HCT116 (cell line): ENCODE data around the gene HIPK2. TPM values are rescaled to one million over a fixed set of nuclear protein-coding genes. Genes with fewer than 3 reads are reported as not detected.

Source experiments
- ATAC-seq: fragments of 200-7000 bp; cut with Tn5 transposase; 2 replicates; pipeline ENCODE4 v1.9.1; 2020; ENCODE audit warnings: mild to moderate bottlenecking, moderate library complexity
- BruUV-seq: library from RNA; stranded (reverse); fragments of 400-500 nt; replicated peaks from 2 replicates; lab custom pipeline; 2021; lab: Mats Ljungman, UMichigan
- CTCF ChIA-PET: fragments of 300-600 bp; sonication (Branson Sonifier 250); formaldehyde crosslinking; loops from one replicate; lab custom pipeline; 2021; ENCODE audit warnings: antibody characterized with exemption; lab: Charles Lee
- POLR2A ChIA-PET: fragments of 300-600, 350-600 bp; sonication (Branson Sonifier 250); formaldehyde crosslinking; loops from one replicate; lab custom pipeline; 2021; ENCODE audit warnings: antibody characterized with exemption; lab: Charles Lee
- RAD21 ChIA-PET, 2 experiments: fragments of 300-600 bp; sonication (Branson Sonifier 250); formaldehyde crosslinking; loops; one replicate each; lab custom pipeline; 2023; ENCODE audit warnings: low total read pairs in 2 of 2; ENCODE audit not compliant: uncharacterized antibody in 2 of 2, unreplicated experiment in 2 of 2, low non-redundant PET in 1 of 2; lab: Charles Lee
- DNase-seq: peaks from one replicate; pipeline ENCODE4 v3.0.0-alpha.2; 2010; ENCODE audit warnings: low read depth, low spot score
- H2AFZ ChIP-seq: fragments of 200-600 bp; shearing (Covaris generic), sonication (generic); 2 replicates; pipeline ENCODE4 v1.6.1; 2017; ENCODE audit warnings: low read depth, mixed run types, mixed read lengths, antibody characterized with exemption, low read length; ENCODE audit not compliant: poor library complexity, severe bottlenecking
- H3K27ac ChIP-seq: 2 replicates; pipeline ENCODE4 v1.5.1; 2012; ENCODE audit warnings: low read depth, low read length
- H3K27me3 ChIP-seq: fragments of 200-600 bp; sonication (generic); 2 replicates; pipeline ENCODE4 v1.6.1; 2016; ENCODE audit warnings: mixed run types, low read length, mixed read lengths; ENCODE audit not compliant: insufficient read depth
- H3K36me3 ChIP-seq, 2 experiments: fragments of 200-500 bp in 1 of 2; fragments of 200-600 bp in 1 of 2; sonication (Bioruptor generic) in 1 of 2; sonication (generic) in 1 of 2; 2 replicates each; pipeline versions ENCODE4 v1.5.1 to v1.6.1; 2014 to 2016; ENCODE audit warnings: low read length in 2 of 2, inconsistent platforms in 1 of 2, mixed read lengths in 1 of 2, mixed run types in 1 of 2; ENCODE audit not compliant: insufficient read depth in 2 of 2, control insufficient read depth in 1 of 2
- H3K4me1 ChIP-seq, 2 experiments: fragments of 200-600 bp in 1 of 2; sonication (generic) in 1 of 2; 2 replicates each; pipeline versions ENCODE4 v1.5.1 to v1.6.1; 2012 to 2017; ENCODE audit warnings: low read length in 2 of 2, inconsistent platforms in 1 of 2, mild to moderate bottlenecking in 1 of 2, mixed read lengths in 1 of 2, mixed run types in 1 of 2, moderate library complexity in 1 of 2; ENCODE audit not compliant: insufficient read depth in 2 of 2, control insufficient read depth in 1 of 2
- H3K4me2 ChIP-seq: fragments of 200-600 bp; sonication (generic); 2 replicates; pipeline ENCODE4 v1.6.1; 2017; ENCODE audit warnings: mixed run types, low read length, mixed read lengths
- H3K4me3 ChIP-seq, 2 experiments: fragments of 200-600 bp in 1 of 2; sonication (generic) in 1 of 2; replicated peaks in 1 of 2; 2 replicates each; pipeline ENCODE4 v1.5.1; 2011 to 2016; ENCODE audit warnings: low read length in 2 of 2, control low read depth in 1 of 2, low read depth in 1 of 2, mild to moderate bottlenecking in 1 of 2, mixed read lengths in 1 of 2, mixed run types in 1 of 2
- H3K79me2 ChIP-seq: fragments of 200-600 bp; sonication (generic); 2 replicates; pipeline ENCODE4 v1.6.1; 2017; ENCODE audit warnings: mild to moderate bottlenecking, mixed run types, low read length, moderate library complexity, mixed read lengths; ENCODE audit not compliant: insufficient read depth
- H3K9ac ChIP-seq: fragments of 200-600 bp; sonication (generic); 2 replicates; pipeline ENCODE4 v1.6.1; 2016; ENCODE audit warnings: low read length, mixed read lengths
- H3K9me2 ChIP-seq: fragments of 200-600 bp; sonication (generic), shearing (Covaris generic); 2 replicates; pipeline ENCODE4 v1.6.1; 2017; ENCODE audit warnings: mixed run types, mild to moderate bottlenecking, moderate library complexity; ENCODE audit not compliant: insufficient read depth
- H3K9me3 ChIP-seq, 2 experiments: fragments of 200-500 bp in 1 of 2; fragments of 200-600 bp in 1 of 2; sonication (Bioruptor generic) in 1 of 2; sonication (generic) in 1 of 2; 2 replicates each; pipeline ENCODE4 v1.6.1; 2014 to 2017; ENCODE audit warnings: low read length in 2 of 2, mixed read lengths in 2 of 2, inconsistent platforms in 1 of 2, low read depth in 1 of 2, mild to moderate bottlenecking in 1 of 2, mixed run types in 1 of 2, moderate library complexity in 1 of 2; ENCODE audit not compliant: control insufficient read depth in 1 of 2, insufficient read depth in 1 of 2
- H4K20me1 ChIP-seq: fragments of 200-600 bp; sonication (generic), shearing (Covaris generic); 2 replicates; pipeline ENCODE4 v1.6.1; 2017; ENCODE audit warnings: mixed run types, mild to moderate bottlenecking, moderate library complexity; ENCODE audit not compliant: insufficient read depth
- ATF3 ChIP-seq: IDR thresholded peaks from 2 replicates; pipeline ENCODE4 v1.6.1; 2012
- CEBPB ChIP-seq: IDR thresholded peaks from 2 replicates; pipeline ENCODE4 v1.6.1; 2012; ENCODE audit warnings: low read depth
- POLR2AphosphoS5 ChIP-seq: IDR thresholded peaks from 2 replicates; pipeline ENCODE4 v1.6.1; 2011; ENCODE audit warnings: mild to moderate bottlenecking, low read depth, low read length, moderate library complexity
- RAD21 ChIP-seq: IDR thresholded peaks from 2 replicates; pipeline ENCODE4 v1.6.1; 2012; ENCODE audit warnings: low read depth, mild to moderate bottlenecking
- SIN3A ChIP-seq: IDR thresholded peaks from 2 replicates; pipeline ENCODE4 v1.6.1; 2012; ENCODE audit warnings: low read depth
- intact Hi-C: fragments of 100-400 bp; cut with micrococcal nuclease; formaldehyde crosslinking; loops from 2 replicates; pipeline ENCODE4 v1.10.0; 2022
- total RNA-seq: library from RNA; stranded (reverse); gene quantifications from one replicate; pipeline ENCODE4 v1.2.1, GENCODE V29; 2021; ENCODE audit not compliant: unreplicated experiment
- TF ChIP-seq, protein P1 (sequence below): IDR thresholded peaks from 2 replicates; pipeline ENCODE4 v1.6.1; 2011; ENCODE audit warnings: mild to moderate bottlenecking, low read length, moderate library complexity; ENCODE audit not compliant: insufficient replicate concordance; ENCODE audit errors: extremely low read depth

Gene HIPK2
- total RNA-seq, 1 experiment from 2014 or later: 49.5 TPM

DNA sequence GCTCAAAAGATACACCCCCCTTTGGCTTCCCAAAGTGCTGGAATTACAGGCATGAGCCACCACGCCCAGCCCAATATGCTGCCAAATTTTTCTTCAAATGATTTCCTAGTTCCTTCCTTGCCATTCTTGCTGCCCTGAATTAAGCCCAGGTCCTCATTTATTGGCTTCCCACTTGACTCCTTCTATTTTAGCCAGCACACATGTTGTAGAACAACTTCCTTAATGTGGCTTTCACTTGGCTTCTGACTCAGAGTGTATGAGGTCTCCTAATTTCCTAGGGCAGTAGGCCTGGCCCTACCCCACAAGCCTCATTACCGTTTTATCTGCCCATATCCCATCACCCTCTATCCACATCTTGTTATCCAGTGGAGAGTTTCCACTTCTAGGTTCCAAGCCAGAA is 21.8 kb upstream of the HIPK2 start (continued):
- TF ChIP-seq, protein P1, sequence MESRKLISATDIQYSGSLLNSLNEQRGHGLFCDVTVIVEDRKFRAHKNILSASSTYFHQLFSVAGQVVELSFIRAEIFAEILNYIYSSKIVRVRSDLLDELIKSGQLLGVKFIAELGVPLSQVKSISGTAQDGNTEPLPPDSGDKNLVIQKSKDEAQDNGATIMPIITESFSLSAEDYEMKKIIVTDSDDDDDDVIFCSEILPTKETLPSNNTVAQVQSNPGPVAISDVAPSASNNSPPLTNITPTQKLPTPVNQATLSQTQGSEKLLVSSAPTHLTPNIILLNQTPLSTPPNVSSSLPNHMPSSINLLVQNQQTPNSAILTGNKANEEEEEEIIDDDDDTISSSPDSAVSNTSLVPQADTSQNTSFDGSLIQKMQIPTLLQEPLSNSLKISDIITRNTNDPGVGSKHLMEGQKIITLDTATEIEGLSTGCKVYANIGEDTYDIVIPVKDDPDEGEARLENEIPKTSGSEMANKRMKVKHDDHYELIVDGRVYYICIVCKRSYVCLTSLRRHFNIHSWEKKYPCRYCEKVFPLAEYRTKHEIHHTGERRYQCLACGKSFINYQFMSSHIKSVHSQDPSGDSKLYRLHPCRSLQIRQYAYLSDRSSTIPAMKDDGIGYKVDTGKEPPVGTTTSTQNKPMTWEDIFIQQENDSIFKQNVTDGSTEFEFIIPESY: no peak
- TF ChIP-seq ATF3 (no peak), POLR2AphosphoS5 (no peak), CEBPB (no peak)

- Histone ChIP-seq H3K9me3 (no peaks in the 10 kb centered on the region), H2AFZ (no peak overlapping the region), H3K9ac (no peak overlapping the region), H3K4me2 (no peak overlapping the region), H3K4me3 (no peak overlapping the region), H3K36me3 (no peaks in the 10 kb centered on the region), H3K79me2 (no peaks in the 10 kb centered on the region)
- POLR2A ChIA-PET: no interaction called here
- no peak for ATAC-seq
- TF ChIP-seq SIN3A (no peak), RAD21 (peak; percentile 37; the same call in 1 of the 2 replicates)
- TF ChIP-seq, all 23 proteins: peak for 1
- no TSS peak for BruUV-seq
- no peaks in the 10 kb centered on the region for H3K27me3 ChIP-seq
- H3K27ac ChIP-seq: no peak overlapping the region
- DNase-seq: no peak
- no peaks in the 10 kb centered on the region for H3K4me1 ChIP-seq
- peaks cover 3% of the 10 kb centered on the region; the same call in 1 of the 2 replicates for H3K9me2 ChIP-seq
- intact Hi-C loops: no loop called here
- H4K20me1 ChIP-seq: no peaks in the 10 kb centered on the region
- CTCF ChIA-PET: no interaction called here
- RAD21 ChIA-PET: no interaction called here
These were observed 21.1 kb upstream of the HIPK2 start for GRCh38 chr7:139798892-139799291.
